ENCODE measurements around the gene LRRN4CL. TPM values are rescaled to one million over a fixed set of nuclear protein-coding genes. Genes with fewer than 3 reads are reported as not detected.

LRRN4CL gene
- total and polyA plus RNA-seq, 2 experiments from 2014 or later = 1.9 TPM; not detected in 1

DNA sequence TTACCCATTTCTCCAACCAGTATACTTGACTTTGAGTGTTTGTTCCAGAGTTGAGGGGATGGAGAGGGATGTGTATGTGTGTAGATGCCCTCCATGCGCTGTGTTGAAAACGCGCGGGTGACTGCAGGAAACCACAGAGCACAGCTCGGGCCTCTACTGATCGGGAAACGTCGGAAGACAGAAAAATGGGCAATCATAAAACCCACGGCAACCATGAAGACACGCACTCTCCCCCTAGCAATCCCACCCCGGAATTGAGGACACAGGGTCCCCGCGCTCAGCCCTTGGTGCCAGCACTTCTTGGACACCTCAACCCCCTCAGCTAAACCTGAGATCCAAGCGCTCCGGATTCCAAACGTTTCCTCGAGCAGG is 18.1 kb downstream of the LRRN4CL start:
- no peak for DNase-seq (ENCODE audit: low read depth in 1 of 2, low spot score in 1 of 2)
- H3K36me3 ChIP-seq = peaks cover 9% of the 10 kb centered on the region
- H3K27me3 ChIP-seq = no peaks in the 10 kb centered on the region
- peak overlapping the region; percentile 89 for H3K27ac ChIP-seq
- peaks cover 20% of the 10 kb centered on the region for H3K4me1 ChIP-seq (ENCODE audit: low read depth)
- H3K4me3 ChIP-seq = peak overlapping the region; percentile 68
- TF ChIP-seq, protein P1, sequence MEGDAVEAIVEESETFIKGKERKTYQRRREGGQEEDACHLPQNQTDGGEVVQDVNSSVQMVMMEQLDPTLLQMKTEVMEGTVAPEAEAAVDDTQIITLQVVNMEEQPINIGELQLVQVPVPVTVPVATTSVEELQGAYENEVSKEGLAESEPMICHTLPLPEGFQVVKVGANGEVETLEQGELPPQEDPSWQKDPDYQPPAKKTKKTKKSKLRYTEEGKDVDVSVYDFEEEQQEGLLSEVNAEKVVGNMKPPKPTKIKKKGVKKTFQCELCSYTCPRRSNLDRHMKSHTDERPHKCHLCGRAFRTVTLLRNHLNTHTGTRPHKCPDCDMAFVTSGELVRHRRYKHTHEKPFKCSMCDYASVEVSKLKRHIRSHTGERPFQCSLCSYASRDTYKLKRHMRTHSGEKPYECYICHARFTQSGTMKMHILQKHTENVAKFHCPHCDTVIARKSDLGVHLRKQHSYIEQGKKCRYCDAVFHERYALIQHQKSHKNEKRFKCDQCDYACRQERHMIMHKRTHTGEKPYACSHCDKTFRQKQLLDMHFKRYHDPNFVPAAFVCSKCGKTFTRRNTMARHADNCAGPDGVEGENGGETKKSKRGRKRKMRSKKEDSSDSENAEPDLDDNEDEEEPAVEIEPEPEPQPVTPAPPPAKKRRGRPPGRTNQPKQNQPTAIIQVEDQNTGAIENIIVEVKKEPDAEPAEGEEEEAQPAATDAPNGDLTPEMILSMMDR (IDR thresholded peaks at IDR 0.05; ENCODE audit: low read depth, low read length) = no peak
- no peaks in the 10 kb centered on the region for H3K9me3 ChIP-seq (ENCODE audit: low read depth)

DNA sequence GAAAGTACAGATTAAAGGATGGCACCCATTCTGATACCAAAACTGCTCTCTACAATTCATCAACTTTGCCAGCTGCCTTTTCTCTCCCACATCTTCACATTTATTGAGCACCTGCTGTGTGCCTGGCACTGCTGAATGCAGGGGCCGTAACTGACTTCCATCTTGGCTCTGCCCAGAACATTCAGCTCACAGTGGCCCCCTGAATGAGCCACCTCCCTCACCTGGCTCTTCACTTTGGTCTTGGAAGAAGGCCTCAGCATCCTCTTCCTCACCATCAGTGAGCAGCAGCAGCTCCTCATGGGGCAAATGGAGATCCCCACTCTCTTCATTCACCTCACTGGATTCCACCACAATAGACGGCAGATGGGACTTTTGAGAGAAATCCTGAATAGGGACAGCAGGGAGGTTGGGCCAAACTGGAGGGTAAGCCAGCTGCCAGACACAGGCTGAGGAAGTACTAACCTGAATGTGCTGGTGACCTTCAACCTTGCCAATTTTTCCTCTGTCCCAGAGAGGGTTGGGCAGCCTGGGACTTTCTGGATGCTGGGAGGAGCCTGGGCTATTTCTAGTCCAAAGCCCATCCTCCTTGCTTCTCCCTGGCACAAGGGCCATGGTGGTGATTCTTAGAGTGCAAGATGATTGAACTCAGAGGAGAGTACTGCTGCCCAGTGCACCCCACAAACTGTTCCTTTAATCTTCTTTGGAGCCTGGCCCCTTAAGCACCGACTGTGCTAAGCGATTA is 19.7 kb downstream of the LRRN4CL start:
- peak overlapping the region; percentile 61 for H3K27ac ChIP-seq
- H3K36me3 ChIP-seq = peaks cover 6% of the 10 kb centered on the region
- no peaks in the 10 kb centered on the region for H3K9me3 ChIP-seq (ENCODE audit: low read depth)
- H3K4me3 ChIP-seq = no peak overlapping the region
- H3K4me1 ChIP-seq (ENCODE audit: low read depth) = peaks cover 23% of the 10 kb centered on the region
- DNase-seq (ENCODE audit: low read depth in 1 of 2, low spot score in 1 of 2) = no peak
- TF ChIP-seq, protein P1 (IDR thresholded peaks at IDR 0.05; ENCODE audit: low read depth, low read length) = no peak
- H3K27me3 ChIP-seq = no peaks in the 10 kb centered on the region

- Histone ChIP-seq H3K4me3 (no peak overlapping the region), H3K27ac (no peak overlapping the region), H3K9me3 (ENCODE audit: low read depth) (no peaks in the 10 kb centered on the region), H3K27me3 (no peaks in the 10 kb centered on the region), H3K36me3 (peaks cover 2% of the 10 kb centered on the region), H3K4me1 (ENCODE audit: low read depth) (peaks cover 18% of the 10 kb centered on the region)
- TF ChIP-seq, protein P1 (IDR thresholded peaks at IDR 0.05; ENCODE audit: low read depth, low read length) = no peak
- no peak for DNase-seq (ENCODE audit: low read depth in 1 of 2, low spot score in 1 of 2)
Measured at GRCh38 chr11:62667460-62667859, 21.9 kb downstream of the LRRN4CL start.

GRCh38 chr11:62666259-62666926 is 22.9 kb downstream of the LRRN4CL start:
- Histone ChIP-seq H3K4me1 (ENCODE audit: low read depth) (peaks cover 18% of the 10 kb centered on the region), H3K27me3 (no peaks in the 10 kb centered on the region), H3K36me3 (peaks cover 2% of the 10 kb centered on the region), H3K9me3 (ENCODE audit: low read depth) (no peaks in the 10 kb centered on the region), H3K27ac (peak overlapping the region; percentile 89), H3K4me3 (peak overlapping the region; percentile 67)
- DNase-seq (ENCODE audit: low read depth in 1 of 2, low spot score in 1 of 2) = no peak
- TF ChIP-seq, protein P1 (IDR thresholded peaks at IDR 0.05; ENCODE audit: low read depth, low read length) = no peak

DNA sequence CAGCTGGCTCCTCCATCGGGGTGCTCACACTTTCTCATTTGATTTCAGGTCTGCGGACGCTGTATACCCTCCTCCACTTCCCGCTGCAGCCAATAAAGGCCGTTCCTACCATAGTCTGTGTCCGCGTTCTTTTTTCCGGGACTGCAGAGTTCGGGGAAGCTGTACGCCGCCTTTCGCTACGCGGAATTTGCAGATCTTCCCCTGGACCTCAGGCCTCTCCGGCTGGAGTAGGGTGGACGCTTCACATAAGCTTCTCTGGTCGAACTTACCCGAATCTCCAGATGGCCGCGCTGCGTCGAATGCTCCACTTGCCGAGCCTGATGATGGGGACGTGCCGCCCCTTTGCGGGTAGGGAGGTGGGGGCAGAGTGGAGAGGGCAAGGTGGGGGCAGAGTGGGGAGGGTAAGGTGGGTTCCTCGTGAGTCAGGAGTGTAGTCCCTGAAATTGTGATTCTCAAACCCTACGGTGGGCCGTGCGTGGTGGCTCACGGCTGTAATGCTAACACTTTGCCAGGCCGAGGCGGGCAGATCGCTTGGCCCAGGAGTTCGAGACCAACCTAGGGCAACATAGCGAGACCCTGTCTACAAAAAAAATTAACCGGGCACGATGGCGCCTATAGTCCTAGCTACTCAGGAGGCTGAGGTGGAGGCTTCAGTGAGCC is 23.6 kb downstream of the LRRN4CL start:
- no peaks in the 10 kb centered on the region for H3K9me3 ChIP-seq (ENCODE audit: low read depth)
- H3K36me3 ChIP-seq = peaks cover 2% of the 10 kb centered on the region
- H3K27me3 ChIP-seq = no peaks in the 10 kb centered on the region
- TF ChIP-seq, protein P1 (IDR thresholded peaks at IDR 0.05; ENCODE audit: low read depth, low read length) = no peak
- peak overlapping the region; percentile 67 for H3K4me3 ChIP-seq
- peaks cover 15% of the 10 kb centered on the region for H3K4me1 ChIP-seq (ENCODE audit: low read depth)
- DNase-seq (ENCODE audit: low read depth in 1 of 2, low spot score in 1 of 2) = peak; percentile 78 to 79
- H3K27ac ChIP-seq = peak overlapping the region; percentile 89

Data from cardiac muscle cell (in vitro differentiated cells and primary cell).